Mesendoderm (in vitro differentiated cells): Measurements from ENCODE around the gene TRPC6. TPM values are rescaled to one million over a fixed set of nuclear protein-coding genes. Genes with fewer than 3 reads are reported as not detected.

Experiments
- DNase-seq: peaks from one replicate; pipeline ENCODE4 v3.0.0; 2013
- H2AK5ac ChIP-seq: 2 replicates; pipeline ENCODE4 v1.6.1; 2013; ENCODE audit warnings: low read length, inconsistent platforms
- H2BK120ac ChIP-seq: 2 replicates; pipeline ENCODE4 v1.6.1; 2013; ENCODE audit warnings: low read depth, mild to moderate bottlenecking, low read length, moderate library complexity, mixed read lengths
- H2BK15ac ChIP-seq: replicated peaks from 2 replicates; pipeline ENCODE4 v1.6.1; 2013; ENCODE audit warnings: low read depth, mild to moderate bottlenecking, moderate library complexity
- H2BK5ac ChIP-seq: 2 replicates; pipeline ENCODE4 v1.6.1; 2013; ENCODE audit warnings: low read length, inconsistent platforms
- H3K18ac ChIP-seq: 2 replicates; pipeline ENCODE4 v1.6.1; 2013; ENCODE audit warnings: mild to moderate bottlenecking, low read length, mixed read lengths
- H3K23ac ChIP-seq: one replicate; pipeline ENCODE4 v1.6.1; 2013; ENCODE audit warnings: low read length
- H3K27ac ChIP-seq: 2 replicates; pipeline ENCODE4 v1.5.1; 2013; ENCODE audit warnings: low read depth, mild to moderate bottlenecking, inconsistent platforms, low read length, moderate library complexity
- H3K27me3 ChIP-seq: 2 replicates; pipeline ENCODE4 v1.6.1; 2013; ENCODE audit warnings: low read length, control low read depth, mild to moderate bottlenecking, inconsistent platforms; ENCODE audit not compliant: insufficient read depth, poor library complexity
- H3K36me3 ChIP-seq: 2 replicates; pipeline ENCODE4 v1.6.1; 2013; ENCODE audit warnings: low read length, inconsistent platforms; ENCODE audit not compliant: control insufficient read depth, insufficient read depth
- H3K4ac ChIP-seq: one replicate; pipeline ENCODE4 v1.6.1; 2013; ENCODE audit warnings: low read depth, mild to moderate bottlenecking, low read length, moderate library complexity
- H3K4me1 ChIP-seq: 2 replicates; pipeline ENCODE4 v1.6.1; 2013; ENCODE audit warnings: low read depth, low read length, inconsistent platforms; ENCODE audit not compliant: control insufficient read depth
- H3K4me2 ChIP-seq: 2 replicates; pipeline ENCODE4 v1.6.1; 2013; ENCODE audit warnings: low read length
- H3K4me3 ChIP-seq: 2 replicates; pipeline ENCODE4 v1.5.1; 2013; ENCODE audit warnings: mild to moderate bottlenecking, low read length
- H3K56ac ChIP-seq: one replicate; pipeline ENCODE4 v1.6.1; 2013; ENCODE audit warnings: low read length
- H3K79me1 ChIP-seq: 2 replicates; pipeline ENCODE4 v1.6.1; 2013; ENCODE audit warnings: low read length, inconsistent platforms
- H3K79me2 ChIP-seq: 2 replicates; pipeline ENCODE4 v1.6.1; 2013; ENCODE audit warnings: mild to moderate bottlenecking, low read length; ENCODE audit not compliant: control insufficient read depth, insufficient read depth
- H3K9ac ChIP-seq: 2 replicates; pipeline ENCODE4 v1.6.1; 2013; ENCODE audit warnings: low read length, inconsistent platforms
- H4K5ac ChIP-seq: one replicate; pipeline ENCODE4 v1.6.1; 2013; ENCODE audit warnings: low read length
- H4K8ac ChIP-seq: one replicate; pipeline ENCODE4 v1.6.1; 2013; ENCODE audit warnings: low read depth, mild to moderate bottlenecking, control low read depth, low read length, moderate library complexity
- WGBS: extraction: QIAGEN DNeasy Blood & Tissue Kit; methylation state at CpG from one replicate; pipeline ENCODE4 v1.1.7; 2013; ENCODE audit warnings: low lambda C conversion rate, missing lambda C conversion rate; ENCODE audit not compliant: insufficient coverage; ENCODE audit errors: extremely low coverage; 5-methylcytosine and 5-hydroxymethylcytosine counted together
- polyA plus RNA-seq, 2 experiments: library from polyadenylated mRNA; stranded (reverse); fragments of 200-250 nt; gene quantifications; one replicate each; pipeline ENCODE4 v1.2.3, GENCODE V29; 2013

Gene TRPC6
- polyA plus RNA-seq (2013, experiment 1 of 2): 0.17 TPM
- 0.15 TPM for polyA plus RNA-seq (2013, experiment 2 of 2)

DNA sequence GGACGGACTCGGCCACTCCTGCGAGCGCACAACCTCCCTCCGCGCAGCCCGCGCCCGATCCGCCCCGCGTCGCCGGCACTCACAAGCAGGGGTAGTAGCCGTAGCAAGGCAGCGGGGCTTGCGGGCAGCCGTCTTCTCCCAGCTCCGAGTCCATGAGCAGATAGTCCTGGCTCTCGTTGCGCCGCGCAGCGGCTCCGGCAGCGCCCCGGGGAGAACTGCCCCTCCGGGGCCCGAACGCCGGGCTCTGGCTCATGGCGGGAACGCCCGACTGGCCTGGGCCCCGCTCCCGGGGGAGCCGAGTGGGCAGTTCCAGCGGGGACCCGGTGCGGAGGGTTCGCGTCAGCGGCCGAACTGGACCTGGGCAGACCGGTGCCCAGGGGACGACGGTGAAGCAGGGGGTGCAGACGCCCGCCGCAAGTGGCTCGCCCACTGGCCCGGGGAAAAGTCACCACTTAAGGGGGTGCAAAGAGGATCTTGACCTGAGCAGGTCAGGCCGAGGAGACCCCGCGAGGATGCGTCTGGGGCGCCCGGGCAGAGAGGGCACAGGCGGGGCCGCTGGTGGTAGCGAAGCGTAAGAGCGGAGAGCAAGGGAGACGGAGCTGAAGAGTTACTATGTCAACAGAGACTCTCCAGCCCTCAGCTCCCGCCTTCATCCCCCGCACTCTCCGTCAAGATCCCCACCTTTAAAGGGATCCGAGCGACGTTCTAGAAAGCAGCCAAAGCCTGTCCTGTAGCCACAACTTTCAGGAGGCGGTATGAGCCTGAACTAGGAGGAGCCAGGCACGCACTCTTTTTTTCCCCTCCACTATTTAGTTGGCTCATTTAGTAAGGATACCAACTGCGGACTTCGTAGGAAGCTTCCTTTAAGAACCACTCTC lies at the start of gene TRPC6:
Gene TRPC6, minus strand, starts transcription at position 757 of the 878 bp plus-strand sequence. Its CDS starts 504 bp downstream, at position 253.
- Histone ChIP-seq H3K27ac (no peak within 1 kb of the TSS), H3K4me2 (peak within 1 kb of the TSS; percentile 97), H3K27me3 (peaks cover 11% of the 10 kb centered on the region), H3K36me3 (no peaks in the 10 kb centered on the region), H2BK5ac (no peak within 1 kb of the TSS), H2BK15ac (no peak within 1 kb of the TSS), H4K5ac (no peak within 1 kb of the TSS), H2BK120ac (no peak within 1 kb of the TSS), H3K4me1 (no peaks in the 10 kb centered on the region), H3K79me2 (no peaks in the 10 kb centered on the region), H3K23ac (peak within 1 kb of the TSS; percentile 94), H3K56ac (peak within 1 kb of the TSS; percentile 83), H3K4me3 (peak within 1 kb of the TSS; percentile 48), H4K8ac (no peak within 1 kb of the TSS), H3K18ac (no peak within 1 kb of the TSS), H3K4ac (no peak within 1 kb of the TSS), H3K79me1 (no peaks in the 10 kb centered on the region), H2AK5ac (no peak within 1 kb of the TSS), H3K9ac (peak within 1 kb of the TSS; percentile 63)
- peak; percentile 76 for DNase-seq
- WGBS: no CpG with 5 or more reads among the region's 74 CpGs

DNA sequence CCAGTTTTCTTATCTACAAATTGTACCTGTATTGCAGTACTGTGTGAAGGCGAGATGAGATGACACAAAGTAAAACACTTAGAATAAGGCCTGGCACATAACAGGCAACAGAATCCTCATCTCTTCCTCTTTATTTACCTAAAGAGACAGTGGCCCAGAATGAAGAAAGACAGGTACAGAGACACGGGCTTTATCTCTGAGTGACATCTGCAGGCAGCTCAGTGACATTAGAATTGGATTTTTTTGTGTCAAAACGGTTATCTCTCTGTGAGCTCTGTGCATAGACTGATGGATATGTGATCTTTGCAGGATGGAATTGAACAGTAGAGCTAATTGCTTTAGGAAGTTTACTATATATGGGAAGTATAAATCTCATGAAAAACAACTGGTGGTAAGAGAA lies 36.2 kb upstream of the TRPC6 start:
- Histone ChIP-seq H3K36me3 (no peaks in the 10 kb centered on the region), H3K56ac (no peak overlapping the region), H3K23ac (no peak overlapping the region), H2AK5ac (no peak overlapping the region), H2BK15ac (no peak overlapping the region), H3K79me1 (no peaks in the 10 kb centered on the region), H3K79me2 (no peaks in the 10 kb centered on the region), H3K4ac (no peak overlapping the region), H3K27ac (no peak overlapping the region), H3K9ac (no peak overlapping the region), H3K27me3 (no peaks in the 10 kb centered on the region), H3K4me2 (no peak overlapping the region), H3K4me1 (no peaks in the 10 kb centered on the region), H3K18ac (no peak overlapping the region), H2BK5ac (no peak overlapping the region), H2BK120ac (no peak overlapping the region), H4K5ac (no peak overlapping the region), H3K4me3 (no peak overlapping the region), H4K8ac (no peak overlapping the region)
- WGBS: no CpG with 5 or more reads among the region's 3 CpGs
- no peak for DNase-seq

DNA sequence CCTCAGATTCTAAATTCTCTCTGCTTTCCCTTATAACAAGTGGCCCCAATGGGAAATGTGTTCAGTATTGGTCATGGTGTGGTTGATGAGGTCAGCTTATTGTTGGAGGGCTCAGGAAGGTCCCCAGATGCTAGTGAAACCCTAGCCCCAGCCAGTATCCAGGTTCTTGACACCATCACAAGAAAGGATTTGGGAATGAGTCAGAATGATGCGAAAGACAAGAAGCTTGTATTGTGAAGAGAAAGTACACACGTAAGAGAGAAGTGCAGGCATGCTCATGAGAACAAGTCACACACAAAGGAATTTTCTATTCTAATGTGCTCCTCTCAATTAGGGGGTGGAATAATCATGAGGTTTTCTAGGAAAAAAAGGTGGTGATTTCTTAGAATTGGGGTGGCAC lies 34.9 kb upstream of the TRPC6 start:
- Histone ChIP-seq H3K4ac (no peak overlapping the region), H3K36me3 (no peaks in the 10 kb centered on the region), H3K4me3 (no peak overlapping the region), H4K5ac (no peak overlapping the region), H2BK120ac (no peak overlapping the region), H4K8ac (no peak overlapping the region), H3K18ac (no peak overlapping the region), H3K27ac (no peak overlapping the region), H3K4me2 (no peak overlapping the region), H2AK5ac (no peak overlapping the region), H3K79me2 (no peaks in the 10 kb centered on the region), H3K23ac (no peak overlapping the region), H2BK5ac (no peak overlapping the region), H3K9ac (no peak overlapping the region), H3K56ac (no peak overlapping the region), H3K4me1 (no peaks in the 10 kb centered on the region), H3K27me3 (no peaks in the 10 kb centered on the region), H2BK15ac (no peak overlapping the region), H3K79me1 (no peaks in the 10 kb centered on the region)
- DNase-seq: peak; percentile 34
- whole genome bisulfite sequencing: no CpG with 5 or more reads among the region's 2 CpGs

DNA sequence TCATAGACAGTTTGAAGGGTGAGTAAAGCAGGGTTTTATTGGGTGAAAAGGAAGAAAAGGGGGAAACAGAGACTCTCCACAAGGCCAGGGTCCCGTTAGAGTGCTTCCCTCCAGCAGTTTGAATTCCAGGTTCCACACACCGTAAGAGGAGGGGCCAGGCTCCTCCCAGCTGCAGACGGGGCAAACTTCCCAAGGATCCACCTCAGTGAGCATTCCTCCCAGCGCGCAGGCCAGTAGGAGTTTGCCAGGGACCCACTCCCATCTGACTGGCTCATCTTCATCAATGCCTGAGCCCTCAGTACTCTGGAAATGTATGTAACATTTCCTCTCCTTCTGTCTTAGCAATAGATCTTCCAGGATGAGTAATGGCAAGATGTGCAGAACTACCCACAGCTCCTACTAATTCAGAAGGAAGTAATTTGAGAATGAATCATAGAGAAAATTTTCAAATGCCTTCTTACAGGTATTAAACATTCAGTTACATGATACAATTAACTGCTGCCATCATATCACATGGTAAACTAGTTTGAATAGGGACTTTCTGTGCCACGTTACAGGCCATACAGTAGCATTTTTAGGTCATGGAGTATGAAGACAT lies 34.0 kb upstream of the TRPC6 start:
- Histone ChIP-seq H3K23ac (no peak overlapping the region), H3K27me3 (no peaks in the 10 kb centered on the region), H2AK5ac (no peak overlapping the region), H2BK15ac (no peak overlapping the region), H2BK120ac (no peak overlapping the region), H3K79me2 (no peaks in the 10 kb centered on the region), H4K5ac (no peak overlapping the region), H3K18ac (no peak overlapping the region), H3K4me3 (no peak overlapping the region), H3K27ac (no peak overlapping the region), H3K4me1 (peaks cover 5% of the 10 kb centered on the region), H3K4ac (no peak overlapping the region), H3K36me3 (no peaks in the 10 kb centered on the region), H3K79me1 (no peaks in the 10 kb centered on the region), H3K4me2 (no peak overlapping the region), H2BK5ac (no peak overlapping the region), H3K9ac (no peak overlapping the region), H4K8ac (no peak overlapping the region), H3K56ac (no peak overlapping the region)
- peak; percentile 37 for DNase-seq
- no CpG with 5 or more reads among the region's 6 CpGs for WGBS

DNA sequence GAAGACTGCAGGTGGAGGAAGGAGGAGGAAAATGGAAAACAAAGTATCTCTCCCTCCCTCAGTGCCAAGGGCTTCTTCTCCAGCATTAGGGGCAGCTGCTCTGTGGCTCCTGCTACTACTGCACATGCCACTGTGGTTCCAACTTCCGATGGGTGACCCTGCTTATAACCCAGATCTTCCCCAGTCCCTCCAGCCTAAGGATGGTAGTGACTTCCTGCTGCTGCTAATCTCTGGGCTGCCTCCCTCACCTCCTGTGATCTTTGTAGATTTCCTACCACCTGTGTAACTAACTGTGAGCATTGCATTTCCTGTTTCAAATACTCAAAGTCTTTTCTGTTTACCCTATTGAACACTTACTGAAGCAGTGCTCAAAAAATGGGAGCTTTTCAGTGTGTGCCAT lies 28.7 kb upstream of the TRPC6 start:
- Histone ChIP-seq H3K27ac (no peak overlapping the region), H2BK15ac (no peak overlapping the region), H3K18ac (no peak overlapping the region), H3K4me3 (no peak overlapping the region), H3K23ac (no peak overlapping the region), H3K79me2 (no peaks in the 10 kb centered on the region), H3K4ac (no peak overlapping the region), H4K5ac (no peak overlapping the region), H3K56ac (no peak overlapping the region), H3K27me3 (no peaks in the 10 kb centered on the region), H2BK5ac (no peak overlapping the region), H3K4me1 (peaks cover 7% of the 10 kb centered on the region), H2BK120ac (peak overlapping the region; percentile 67), H3K4me2 (no peak overlapping the region), H3K79me1 (no peaks in the 10 kb centered on the region), H3K9ac (no peak overlapping the region), H3K36me3 (no peaks in the 10 kb centered on the region), H2AK5ac (no peak overlapping the region), H4K8ac (no peak overlapping the region)
- peak; percentile 40 for DNase-seq
- no CpG with 5 or more reads among the region's 1 CpG for WGBS
